HCT116 (cell line): ENCODE measurements around the gene TRERF1. TPM values are rescaled to one million over a fixed set of nuclear protein-coding genes. Genes with fewer than 3 reads are reported as not detected.

Experiments
- ATAC-seq: fragments of 200-7000 bp; cut with Tn5 transposase; 2 replicates; pipeline ENCODE4 v1.9.1; 2020; ENCODE audit warnings: mild to moderate bottlenecking, moderate library complexity
- BruUV-seq: library from RNA; stranded (reverse); fragments of 400-500 nt; replicated peaks from 2 replicates; lab custom pipeline; 2021; lab: Mats Ljungman, UMichigan
- CTCF ChIA-PET: fragments of 300-600 bp; sonication (Branson Sonifier 250); formaldehyde crosslinking; loops from one replicate; lab custom pipeline; 2021; ENCODE audit warnings: antibody characterized with exemption; lab: Charles Lee
- POLR2A ChIA-PET: fragments of 300-600, 350-600 bp; sonication (Branson Sonifier 250); formaldehyde crosslinking; loops from one replicate; lab custom pipeline; 2021; ENCODE audit warnings: antibody characterized with exemption; lab: Charles Lee
- RAD21 ChIA-PET, 2 experiments: fragments of 300-600 bp; sonication (Branson Sonifier 250); formaldehyde crosslinking; loops; one replicate each; lab custom pipeline; 2023; ENCODE audit warnings: low total read pairs in 2 of 2; ENCODE audit not compliant: uncharacterized antibody in 2 of 2, unreplicated experiment in 2 of 2, low non-redundant PET in 1 of 2; lab: Charles Lee
- DNase-seq: peaks from one replicate; pipeline ENCODE4 v3.0.0-alpha.2; 2010; ENCODE audit warnings: low read depth, low spot score
- H2AFZ ChIP-seq: fragments of 200-600 bp; shearing (Covaris generic), sonication (generic); 2 replicates; pipeline ENCODE4 v1.6.1; 2017; ENCODE audit warnings: low read depth, mixed run types, mixed read lengths, antibody characterized with exemption, low read length; ENCODE audit not compliant: poor library complexity, severe bottlenecking
- H3K27ac ChIP-seq: 2 replicates; pipeline ENCODE4 v1.5.1; 2012; ENCODE audit warnings: low read depth, low read length
- H3K27me3 ChIP-seq: fragments of 200-600 bp; sonication (generic); 2 replicates; pipeline ENCODE4 v1.6.1; 2016; ENCODE audit warnings: mixed run types, low read length, mixed read lengths; ENCODE audit not compliant: insufficient read depth
- H3K36me3 ChIP-seq, 2 experiments: fragments of 200-500 bp in 1 of 2; fragments of 200-600 bp in 1 of 2; sonication (Bioruptor generic) in 1 of 2; sonication (generic) in 1 of 2; 2 replicates each; pipeline versions ENCODE4 v1.5.1 to v1.6.1; 2014 to 2016; ENCODE audit warnings: low read length in 2 of 2, inconsistent platforms in 1 of 2, mixed read lengths in 1 of 2, mixed run types in 1 of 2; ENCODE audit not compliant: insufficient read depth in 2 of 2, control insufficient read depth in 1 of 2
- H3K4me1 ChIP-seq, 2 experiments: fragments of 200-600 bp in 1 of 2; sonication (generic) in 1 of 2; 2 replicates each; pipeline versions ENCODE4 v1.5.1 to v1.6.1; 2012 to 2017; ENCODE audit warnings: low read length in 2 of 2, inconsistent platforms in 1 of 2, mild to moderate bottlenecking in 1 of 2, mixed read lengths in 1 of 2, mixed run types in 1 of 2, moderate library complexity in 1 of 2; ENCODE audit not compliant: insufficient read depth in 2 of 2, control insufficient read depth in 1 of 2
- H3K4me2 ChIP-seq: fragments of 200-600 bp; sonication (generic); 2 replicates; pipeline ENCODE4 v1.6.1; 2017; ENCODE audit warnings: mixed run types, low read length, mixed read lengths
- H3K4me3 ChIP-seq, 2 experiments: fragments of 200-600 bp in 1 of 2; sonication (generic) in 1 of 2; replicated peaks in 1 of 2; 2 replicates each; pipeline ENCODE4 v1.5.1; 2011 to 2016; ENCODE audit warnings: low read length in 2 of 2, control low read depth in 1 of 2, low read depth in 1 of 2, mild to moderate bottlenecking in 1 of 2, mixed read lengths in 1 of 2, mixed run types in 1 of 2
- H3K79me2 ChIP-seq: fragments of 200-600 bp; sonication (generic); 2 replicates; pipeline ENCODE4 v1.6.1; 2017; ENCODE audit warnings: mild to moderate bottlenecking, mixed run types, low read length, moderate library complexity, mixed read lengths; ENCODE audit not compliant: insufficient read depth
- H3K9ac ChIP-seq: fragments of 200-600 bp; sonication (generic); 2 replicates; pipeline ENCODE4 v1.6.1; 2016; ENCODE audit warnings: low read length, mixed read lengths
- H3K9me2 ChIP-seq: fragments of 200-600 bp; sonication (generic), shearing (Covaris generic); 2 replicates; pipeline ENCODE4 v1.6.1; 2017; ENCODE audit warnings: mixed run types, mild to moderate bottlenecking, moderate library complexity; ENCODE audit not compliant: insufficient read depth
- H3K9me3 ChIP-seq, 2 experiments: fragments of 200-500 bp in 1 of 2; fragments of 200-600 bp in 1 of 2; sonication (Bioruptor generic) in 1 of 2; sonication (generic) in 1 of 2; 2 replicates each; pipeline ENCODE4 v1.6.1; 2014 to 2017; ENCODE audit warnings: low read length in 2 of 2, mixed read lengths in 2 of 2, inconsistent platforms in 1 of 2, low read depth in 1 of 2, mild to moderate bottlenecking in 1 of 2, mixed run types in 1 of 2, moderate library complexity in 1 of 2; ENCODE audit not compliant: control insufficient read depth in 1 of 2, insufficient read depth in 1 of 2
- H4K20me1 ChIP-seq: fragments of 200-600 bp; sonication (generic), shearing (Covaris generic); 2 replicates; pipeline ENCODE4 v1.6.1; 2017; ENCODE audit warnings: mixed run types, mild to moderate bottlenecking, moderate library complexity; ENCODE audit not compliant: insufficient read depth
- CBX3 ChIP-seq: IDR thresholded peaks from 2 replicates; pipeline ENCODE4 v1.6.1; 2012; ENCODE audit warnings: low read depth
- CEBPB ChIP-seq: IDR thresholded peaks from 2 replicates; pipeline ENCODE4 v1.6.1; 2012; ENCODE audit warnings: low read depth
- EGR1 ChIP-seq: IDR thresholded peaks from 2 replicates; pipeline ENCODE4 v1.6.1; 2012; ENCODE audit warnings: low read depth
- ELF1 ChIP-seq: IDR thresholded peaks from 2 replicates; pipeline ENCODE4 v1.6.1; 2012; ENCODE audit warnings: low read depth, borderline replicate concordance
- EZH2 ChIP-seq: fragments of 200-600 bp; sonication (generic); IDR thresholded peaks from 2 replicates; pipeline ENCODE4 v1.6.1; 2017; ENCODE audit warnings: antibody characterized with exemption, mixed run types
- POLR2AphosphoS5 ChIP-seq: IDR thresholded peaks from 2 replicates; pipeline ENCODE4 v1.6.1; 2011; ENCODE audit warnings: mild to moderate bottlenecking, low read depth, low read length, moderate library complexity
- RAD21 ChIP-seq: IDR thresholded peaks from 2 replicates; pipeline ENCODE4 v1.6.1; 2012; ENCODE audit warnings: low read depth, mild to moderate bottlenecking
- SP1 ChIP-seq: IDR thresholded peaks from 2 replicates; pipeline ENCODE4 v1.6.1; 2012; ENCODE audit warnings: low read depth
- SRF ChIP-seq: IDR thresholded peaks from 2 replicates; pipeline ENCODE4 v1.6.1; 2012; ENCODE audit warnings: low read depth
- TCF7L2 ChIP-seq: IDR thresholded peaks from 2 replicates; pipeline ENCODE4 v1.7.0; 2011; ENCODE audit warnings: borderline replicate concordance, inconsistent platforms; ENCODE audit not compliant: insufficient read depth, insufficient read length; ENCODE audit errors: extremely low read depth
- YY1 ChIP-seq: IDR thresholded peaks from 2 replicates; pipeline ENCODE4 v1.6.1; 2011; ENCODE audit warnings: low read length, low read depth, moderate library complexity, mild to moderate bottlenecking; ENCODE audit not compliant: insufficient replicate concordance; ENCODE audit errors: extremely low read depth
- ZFX ChIP-seq: fragments of 450-650 bp; IDR thresholded peaks from 2 replicates; pipeline ENCODE4 v1.6.1; 2017
- ZNF274 ChIP-seq: fragments of 200-500 bp; sonication (Bioruptor generic); IDR thresholded peaks from 2 replicates; pipeline ENCODE4 v1.6.1; 2014; ENCODE audit warnings: mild to moderate bottlenecking, low read depth, low read length, inconsistent platforms
- intact Hi-C: fragments of 100-400 bp; cut with micrococcal nuclease; formaldehyde crosslinking; loops from 2 replicates; pipeline ENCODE4 v1.10.0; 2022
- total RNA-seq: library from RNA; stranded (reverse); gene quantifications from one replicate; pipeline ENCODE4 v1.2.1, GENCODE V29; 2021; ENCODE audit not compliant: unreplicated experiment
- TF ChIP-seq, protein P1 (sequence below): IDR thresholded peaks from 2 replicates; pipeline ENCODE4 v1.6.1; 2012
- TF ChIP-seq, protein P2 (sequence below): IDR thresholded peaks from 2 replicates; pipeline ENCODE4 v1.6.1; 2011; ENCODE audit warnings: mild to moderate bottlenecking, low read length, moderate library complexity; ENCODE audit not compliant: insufficient replicate concordance; ENCODE audit errors: extremely low read depth
- TF ChIP-seq, protein P3 (sequence below): IDR thresholded peaks from 2 replicates; pipeline ENCODE4 v1.6.1; 2012
- TF ChIP-seq, protein P4 (sequence below), 3 experiments: fragments of 200-600 bp in 1 of 3; sonication (generic) in 1 of 3; IDR thresholded peaks in 2 of 3; conservative IDR thresholded peaks in 1 of 3; 2 replicates each; pipeline ENCODE4 v1.5.1; 2012 to 2017; ENCODE audit warnings: low read depth in 2 of 3, low read length in 2 of 3, antibody characterized with exemption in 1 of 3, borderline replicate concordance in 1 of 3, control low read depth in 1 of 3, mild to moderate bottlenecking in 1 of 3, mixed read lengths in 1 of 3, mixed run types in 1 of 3, moderate library complexity in 1 of 3; ENCODE audit not compliant: insufficient read depth in 1 of 3
- TF ChIP-seq, protein P5 (sequence below): IDR thresholded peaks from 2 replicates; pipeline ENCODE4 v1.6.1; 2012; ENCODE audit warnings: low read depth

The TRERF1 gene
- total RNA-seq, 1 experiment from 2014 or later: 12.4 TPM

DNA sequence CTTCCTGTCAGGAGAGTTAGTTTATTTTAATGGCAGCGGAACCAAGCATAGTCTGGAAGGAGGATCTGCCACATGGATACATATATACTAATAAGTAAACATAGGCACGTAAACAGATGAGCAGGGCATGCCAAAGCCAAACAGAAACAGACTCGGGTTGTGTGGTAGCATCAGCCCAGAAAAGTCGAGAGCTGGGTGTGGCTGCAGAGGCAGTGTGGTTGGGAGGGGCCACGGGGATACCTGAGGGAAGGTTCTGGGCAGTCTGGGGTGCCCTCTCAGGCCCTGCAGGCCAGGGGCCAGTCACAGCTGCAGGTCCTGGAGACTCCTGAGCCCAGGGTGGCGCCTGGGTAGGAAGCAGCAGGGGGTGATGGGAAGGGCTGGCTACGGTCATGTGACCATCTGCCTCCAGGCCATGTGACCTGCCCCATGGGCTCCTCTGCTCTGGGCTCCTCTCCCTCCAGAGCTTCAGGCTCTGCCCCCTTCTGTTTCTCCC is 191.3 kb downstream of the TRERF1 start:
- intact Hi-C loops: loop anchor here (5.0 kb wide), 2 partner anchors 192 to 272 kb away; partner anchors contain the start of gene TRERF1
- peak; percentile 94 for ATAC-seq
- POLR2A ChIA-PET: interaction anchor here (1.1 to 1.5 kb wide), 3 partner anchors 34 to 303 kb away, joined by 3 to 9 read pairs (median 3); partner anchors contain the start of gene UBR2
- Histone ChIP-seq H3K9ac (peak overlapping the region; percentile 61), H3K9me2 (no peaks in the 10 kb centered on the region), H3K9me3 (no peaks in the 10 kb centered on the region), H4K20me1 (no peaks in the 10 kb centered on the region), H3K27me3 (no peaks in the 10 kb centered on the region), H3K27ac (peak overlapping the region; percentile 56), H3K4me2 (peak overlapping the region; percentile 75), H3K4me1 (peaks cover 8 to 23% of the 10 kb centered on the region in 2 experiments; a peak in 3 of 4 replicates), H2AFZ (no peak overlapping the region), H3K4me3 (peak overlapping the region; percentile 60 to 62), H3K36me3 (0 out of 4 replicates have a peak, but pooled peaks cover 0 to 4% of the 10 kb centered on the region in 2 experiments), H3K79me2 (no peaks in the 10 kb centered on the region)
- CTCF ChIA-PET: interaction anchor here (0.8 to 3.7 kb wide), 9 partner anchors 19 to 300 kb away, joined by 3 to 59 read pairs (median 4); no protein-coding TSS in a partner anchor
- no TSS peak for BruUV-seq
- RAD21 ChIA-PET: interaction anchor here (0.9 to 2.8 kb wide), 3 partner anchors 55 to 287 kb away, joined by 3 to 18 read pairs (median 8); no protein-coding TSS in a partner anchor
- DNase-seq: peak; percentile 83
- TF ChIP-seq ZFX (peak; percentile 26; the same call in 1 of the 2 replicates), RAD21 (peak; percentile 23; the same call in 1 of the 2 replicates), POLR2AphosphoS5 (peak; percentile 93), CBX3 (peak; percentile 38; the same call in 1 of the 2 replicates), SRF (no peak), CEBPB (no peak), EZH2 (no peak), ZNF274 (no peak), EGR1 (no peak), SP1 (no peak), TCF7L2 (no peak), ELF1 (no peak; the same call in 1 of the 2 replicates), YY1 (peak; percentile 14)
- TF ChIP-seq, protein P1, sequence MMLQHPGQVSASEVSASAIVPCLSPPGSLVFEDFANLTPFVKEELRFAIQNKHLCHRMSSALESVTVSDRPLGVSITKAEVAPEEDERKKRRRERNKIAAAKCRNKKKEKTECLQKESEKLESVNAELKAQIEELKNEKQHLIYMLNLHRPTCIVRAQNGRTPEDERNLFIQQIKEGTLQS: no peak
- TF ChIP-seq, protein P2, sequence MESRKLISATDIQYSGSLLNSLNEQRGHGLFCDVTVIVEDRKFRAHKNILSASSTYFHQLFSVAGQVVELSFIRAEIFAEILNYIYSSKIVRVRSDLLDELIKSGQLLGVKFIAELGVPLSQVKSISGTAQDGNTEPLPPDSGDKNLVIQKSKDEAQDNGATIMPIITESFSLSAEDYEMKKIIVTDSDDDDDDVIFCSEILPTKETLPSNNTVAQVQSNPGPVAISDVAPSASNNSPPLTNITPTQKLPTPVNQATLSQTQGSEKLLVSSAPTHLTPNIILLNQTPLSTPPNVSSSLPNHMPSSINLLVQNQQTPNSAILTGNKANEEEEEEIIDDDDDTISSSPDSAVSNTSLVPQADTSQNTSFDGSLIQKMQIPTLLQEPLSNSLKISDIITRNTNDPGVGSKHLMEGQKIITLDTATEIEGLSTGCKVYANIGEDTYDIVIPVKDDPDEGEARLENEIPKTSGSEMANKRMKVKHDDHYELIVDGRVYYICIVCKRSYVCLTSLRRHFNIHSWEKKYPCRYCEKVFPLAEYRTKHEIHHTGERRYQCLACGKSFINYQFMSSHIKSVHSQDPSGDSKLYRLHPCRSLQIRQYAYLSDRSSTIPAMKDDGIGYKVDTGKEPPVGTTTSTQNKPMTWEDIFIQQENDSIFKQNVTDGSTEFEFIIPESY: no peak
- TF ChIP-seq, protein P3, sequence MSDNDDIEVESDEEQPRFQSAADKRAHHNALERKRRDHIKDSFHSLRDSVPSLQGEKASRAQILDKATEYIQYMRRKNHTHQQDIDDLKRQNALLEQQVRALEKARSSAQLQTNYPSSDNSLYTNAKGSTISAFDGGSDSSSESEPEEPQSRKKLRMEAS: peak; percentile 72
- TF ChIP-seq, protein P4, sequence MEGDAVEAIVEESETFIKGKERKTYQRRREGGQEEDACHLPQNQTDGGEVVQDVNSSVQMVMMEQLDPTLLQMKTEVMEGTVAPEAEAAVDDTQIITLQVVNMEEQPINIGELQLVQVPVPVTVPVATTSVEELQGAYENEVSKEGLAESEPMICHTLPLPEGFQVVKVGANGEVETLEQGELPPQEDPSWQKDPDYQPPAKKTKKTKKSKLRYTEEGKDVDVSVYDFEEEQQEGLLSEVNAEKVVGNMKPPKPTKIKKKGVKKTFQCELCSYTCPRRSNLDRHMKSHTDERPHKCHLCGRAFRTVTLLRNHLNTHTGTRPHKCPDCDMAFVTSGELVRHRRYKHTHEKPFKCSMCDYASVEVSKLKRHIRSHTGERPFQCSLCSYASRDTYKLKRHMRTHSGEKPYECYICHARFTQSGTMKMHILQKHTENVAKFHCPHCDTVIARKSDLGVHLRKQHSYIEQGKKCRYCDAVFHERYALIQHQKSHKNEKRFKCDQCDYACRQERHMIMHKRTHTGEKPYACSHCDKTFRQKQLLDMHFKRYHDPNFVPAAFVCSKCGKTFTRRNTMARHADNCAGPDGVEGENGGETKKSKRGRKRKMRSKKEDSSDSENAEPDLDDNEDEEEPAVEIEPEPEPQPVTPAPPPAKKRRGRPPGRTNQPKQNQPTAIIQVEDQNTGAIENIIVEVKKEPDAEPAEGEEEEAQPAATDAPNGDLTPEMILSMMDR (IDR thresholded peaks at IDR 0.05 in 2 of 3, conservative IDR thresholded peaks at IDR 0.05 in 1 of 3; ENCODE audit: borderline replicate concordance in 1 of 3, insufficient read depth in 1 of 3, low read depth in 2 of 3, low read length in 2 of 3): 0 out of 6 replicates have a peak, but pooled peaks of 1 of the 3 experiments have one; percentile 33
- TF ChIP-seq, protein P5, sequence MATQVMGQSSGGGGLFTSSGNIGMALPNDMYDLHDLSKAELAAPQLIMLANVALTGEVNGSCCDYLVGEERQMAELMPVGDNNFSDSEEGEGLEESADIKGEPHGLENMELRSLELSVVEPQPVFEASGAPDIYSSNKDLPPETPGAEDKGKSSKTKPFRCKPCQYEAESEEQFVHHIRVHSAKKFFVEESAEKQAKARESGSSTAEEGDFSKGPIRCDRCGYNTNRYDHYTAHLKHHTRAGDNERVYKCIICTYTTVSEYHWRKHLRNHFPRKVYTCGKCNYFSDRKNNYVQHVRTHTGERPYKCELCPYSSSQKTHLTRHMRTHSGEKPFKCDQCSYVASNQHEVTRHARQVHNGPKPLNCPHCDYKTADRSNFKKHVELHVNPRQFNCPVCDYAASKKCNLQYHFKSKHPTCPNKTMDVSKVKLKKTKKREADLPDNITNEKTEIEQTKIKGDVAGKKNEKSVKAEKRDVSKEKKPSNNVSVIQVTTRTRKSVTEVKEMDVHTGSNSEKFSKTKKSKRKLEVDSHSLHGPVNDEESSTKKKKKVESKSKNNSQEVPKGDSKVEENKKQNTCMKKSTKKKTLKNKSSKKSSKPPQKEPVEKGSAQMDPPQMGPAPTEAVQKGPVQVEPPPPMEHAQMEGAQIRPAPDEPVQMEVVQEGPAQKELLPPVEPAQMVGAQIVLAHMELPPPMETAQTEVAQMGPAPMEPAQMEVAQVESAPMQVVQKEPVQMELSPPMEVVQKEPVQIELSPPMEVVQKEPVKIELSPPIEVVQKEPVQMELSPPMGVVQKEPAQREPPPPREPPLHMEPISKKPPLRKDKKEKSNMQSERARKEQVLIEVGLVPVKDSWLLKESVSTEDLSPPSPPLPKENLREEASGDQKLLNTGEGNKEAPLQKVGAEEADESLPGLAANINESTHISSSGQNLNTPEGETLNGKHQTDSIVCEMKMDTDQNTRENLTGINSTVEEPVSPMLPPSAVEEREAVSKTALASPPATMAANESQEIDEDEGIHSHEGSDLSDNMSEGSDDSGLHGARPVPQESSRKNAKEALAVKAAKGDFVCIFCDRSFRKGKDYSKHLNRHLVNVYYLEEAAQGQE: no peak
